GM19438 (cell line): ENCODE data around the gene PERCC1.

Experiments used
- ATAC-seq: cut with Tn5 transposase; IDR thresholded peaks from one replicate; pipeline ENCODE4 v1.9.1; 2021; ENCODE audit warnings: low read depth; ENCODE audit not compliant: unreplicated experiment

The PERCC1 gene

DNA sequence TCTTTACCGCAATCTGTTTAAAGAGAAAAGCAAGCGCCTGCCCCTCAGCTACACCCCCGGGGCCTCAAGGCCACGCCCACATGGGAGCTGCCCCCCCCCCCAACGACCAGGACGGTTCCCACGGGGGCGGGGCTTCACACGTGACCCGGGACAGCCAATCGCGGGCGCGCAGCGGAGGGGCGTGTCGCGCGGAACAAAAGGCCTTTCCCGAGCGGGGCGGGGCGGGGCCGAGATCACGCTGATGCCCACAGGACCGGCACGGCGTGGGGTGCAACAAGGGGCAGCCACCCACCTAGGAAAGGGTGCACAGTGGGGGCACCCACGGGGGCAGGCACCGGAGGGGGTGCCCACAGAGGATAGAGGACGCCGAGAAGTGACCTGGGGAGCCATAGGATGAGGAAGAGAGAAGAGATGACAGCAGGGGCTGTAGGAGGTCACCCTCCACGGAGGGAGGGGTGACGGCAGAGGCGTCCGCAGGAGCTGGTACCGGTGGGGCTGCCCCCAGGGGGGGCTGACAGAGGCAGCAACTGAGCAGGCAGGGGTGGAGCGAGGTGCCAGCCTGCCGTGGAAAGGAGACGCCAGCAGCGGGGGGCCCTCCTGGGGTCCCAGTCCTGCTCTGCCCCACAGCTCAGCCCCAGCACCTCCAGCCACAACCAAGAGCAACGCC, 22.6 kb upstream of the PERCC1 start:
- no peak for ATAC-seq

DNA sequence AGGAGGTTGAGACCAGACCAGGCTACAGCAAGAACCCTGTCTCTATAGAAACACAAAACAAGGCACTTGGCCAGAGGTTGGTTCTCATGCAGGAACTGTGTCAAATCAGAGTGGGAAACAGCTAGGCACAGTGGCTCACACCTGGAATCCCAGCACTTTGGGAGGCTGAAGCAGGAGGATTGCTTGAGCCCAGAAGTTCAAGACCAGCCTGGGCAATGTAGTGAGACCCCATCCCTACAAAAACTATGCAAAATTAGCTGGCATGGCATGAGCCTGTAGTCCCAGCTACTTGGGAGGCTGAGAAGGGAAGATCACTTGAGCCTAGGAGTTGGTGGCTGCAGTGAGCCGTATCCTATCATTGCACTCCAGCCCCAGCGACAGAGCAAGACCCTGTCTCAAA, 18.0 kb upstream of the PERCC1 start:
- ATAC-seq = no peak

DNA sequence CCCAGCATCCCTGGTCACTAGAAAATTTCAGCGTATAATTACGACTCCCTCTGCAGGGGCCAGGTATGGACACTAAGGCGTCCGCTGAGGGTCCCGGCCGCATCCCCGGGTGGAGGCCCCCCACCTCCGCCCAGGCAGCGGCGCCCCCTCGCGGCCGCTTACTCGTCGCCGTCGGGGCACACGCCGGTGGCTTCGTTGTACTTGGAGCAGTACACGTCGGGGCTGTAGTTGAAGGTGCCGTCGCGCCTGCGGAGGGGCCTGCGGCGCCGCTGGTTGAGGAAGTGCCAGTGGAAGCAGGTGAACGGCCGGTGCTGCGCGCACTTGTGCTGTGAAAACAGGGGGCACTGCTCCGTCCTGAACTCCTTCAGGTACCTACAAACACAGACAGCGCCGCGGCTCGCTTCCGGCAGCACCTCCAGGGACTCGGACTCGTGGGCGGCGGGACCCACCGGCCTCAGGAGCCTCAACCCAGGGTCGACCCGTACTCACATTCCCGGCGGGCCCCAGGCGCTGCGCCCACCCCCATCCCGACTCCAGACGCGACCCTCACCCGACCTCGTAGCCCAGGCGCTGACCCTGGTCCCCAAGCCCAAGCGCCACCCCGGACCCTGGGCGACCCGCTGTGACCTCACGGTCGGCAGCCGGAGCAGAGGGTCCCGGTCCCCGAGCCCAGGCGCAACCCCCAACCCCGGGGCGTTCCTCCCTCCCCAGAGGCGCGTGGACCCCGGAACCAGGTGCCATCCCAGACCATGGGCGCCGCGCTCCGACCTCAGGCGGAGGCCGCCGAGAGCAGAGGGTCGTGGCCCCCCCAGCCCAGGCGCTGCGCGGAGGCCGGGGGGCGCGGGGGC, 17.0 kb upstream of the PERCC1 start:
- ATAC-seq = no peak

DNA sequence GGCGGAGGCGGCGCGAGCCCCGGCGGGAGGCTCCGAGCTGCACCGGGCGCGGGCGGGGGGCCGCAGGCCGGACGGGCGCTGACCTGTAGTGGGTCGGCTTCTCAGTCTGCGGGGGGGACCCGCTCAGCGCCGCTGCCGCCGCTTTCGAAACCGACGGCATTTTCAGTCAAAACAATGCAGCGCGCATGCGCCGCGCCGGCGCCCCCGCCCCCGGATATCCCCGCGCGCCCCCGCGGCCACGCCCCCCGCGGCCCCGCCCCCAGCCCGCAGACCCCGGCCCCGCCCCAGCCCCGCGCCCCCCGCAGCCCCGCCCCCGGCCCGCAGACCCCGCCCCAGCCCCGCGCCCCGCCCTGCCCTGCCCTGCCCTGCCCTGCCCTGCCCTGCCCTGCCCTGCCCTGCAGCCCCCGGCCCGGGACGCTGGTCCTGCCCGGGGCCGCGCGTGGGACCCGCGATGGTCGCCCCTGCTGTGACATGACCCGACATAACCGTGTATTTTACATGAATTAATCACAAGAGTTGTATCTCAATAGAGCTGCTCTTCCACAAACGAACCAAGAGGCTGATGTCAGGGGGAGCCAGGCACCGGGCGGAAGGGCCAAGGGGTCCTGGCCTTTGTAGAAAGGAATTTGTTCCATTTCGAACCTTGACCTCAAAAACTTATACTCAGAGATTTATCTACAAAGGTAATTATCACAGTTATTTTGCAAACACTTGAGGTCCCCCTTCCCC, 16.2 kb upstream of the PERCC1 start, which contains the start of gene UNKL:
Gene UNKL (minus strand): TSS at position 173 of the 729 bp plus-strand sequence. CDS start 13 bp downstream, at position 160.
- no peak for ATAC-seq

DNA sequence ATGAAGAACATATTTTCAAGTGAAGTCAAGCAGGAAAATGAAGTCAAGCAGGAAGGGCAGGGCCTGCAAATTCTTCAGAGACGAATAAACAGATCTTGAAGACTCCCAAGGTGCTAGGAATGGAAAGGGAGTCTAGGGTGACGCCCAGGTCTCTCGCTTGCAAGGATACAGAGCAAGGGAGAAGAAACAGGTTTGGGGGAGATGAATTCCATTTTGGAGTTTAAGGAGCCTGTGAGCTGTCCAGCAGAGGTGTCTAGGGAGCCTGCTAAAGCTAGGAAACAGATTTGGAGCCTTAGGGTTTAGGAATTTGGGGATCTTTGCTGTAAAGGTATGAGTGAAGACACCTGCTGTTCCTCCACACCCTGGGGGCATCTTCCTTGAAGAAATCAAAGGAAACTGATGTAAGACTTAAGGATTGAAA, 14.3 kb upstream of the PERCC1 start:
- no peak for ATAC-seq

DNA sequence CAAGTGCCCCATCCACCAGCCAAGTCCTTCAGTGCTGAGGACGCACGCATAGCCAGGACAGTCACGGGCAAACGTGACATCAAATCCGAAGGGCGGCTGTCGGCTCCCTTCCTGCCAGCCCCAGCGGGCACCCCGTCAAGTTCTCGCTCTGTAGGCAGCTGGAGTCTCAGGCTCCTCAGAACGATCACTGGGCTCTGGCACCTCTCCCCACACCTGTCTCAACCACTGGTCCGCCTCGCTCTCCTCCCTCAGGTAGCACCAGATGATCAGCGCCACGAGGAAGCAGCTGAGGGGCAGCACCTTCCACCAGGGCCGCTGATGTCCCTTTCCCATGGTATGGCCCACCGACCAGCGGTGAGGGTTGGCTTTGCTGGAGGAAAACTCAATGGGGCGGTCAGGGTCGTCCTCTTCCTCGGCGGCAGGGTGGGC, 10.8 kb upstream of the PERCC1 start:
- ATAC-seq = no peak

DNA sequence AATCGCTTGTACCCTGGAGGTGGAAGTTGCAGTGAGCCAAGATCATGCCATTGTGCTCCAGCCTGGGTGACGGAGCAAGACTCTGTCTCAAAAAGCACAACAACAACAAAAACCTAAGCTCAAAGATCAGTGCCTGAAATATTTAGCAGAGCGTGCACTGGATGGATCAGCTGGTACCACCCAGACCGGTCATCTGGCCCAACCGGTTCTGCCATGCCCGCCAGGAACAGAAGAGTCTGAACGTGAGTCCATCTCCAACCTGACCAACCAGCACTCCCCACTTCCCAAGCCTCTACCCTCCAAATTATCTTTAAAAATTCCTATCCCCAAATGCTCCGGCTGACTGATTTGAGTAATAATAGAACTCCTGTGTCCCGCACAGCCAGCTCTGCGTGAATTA, 8.8 kb upstream of the PERCC1 start:
- no peak for ATAC-seq

DNA sequence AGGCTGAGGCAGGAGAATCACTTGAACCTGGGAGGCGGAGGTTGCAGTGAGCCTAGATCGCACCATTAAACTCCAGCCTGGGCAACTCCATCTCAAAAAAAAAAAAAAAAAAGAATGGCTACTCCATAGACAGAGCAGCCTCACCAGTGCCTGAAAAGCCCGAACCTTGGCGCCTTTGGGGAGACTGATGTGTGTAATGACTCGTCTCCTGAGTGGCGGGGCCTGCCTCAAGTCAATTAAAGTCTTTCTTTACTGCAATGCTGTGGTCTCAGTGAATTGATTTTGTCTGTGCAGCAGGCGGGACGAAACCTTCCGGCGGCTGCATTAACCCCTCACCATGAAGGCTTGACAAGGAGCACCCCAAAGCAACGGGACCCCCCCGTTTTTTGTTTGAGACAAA, 6.8 kb upstream of the PERCC1 start:
- no peak for ATAC-seq

DNA sequence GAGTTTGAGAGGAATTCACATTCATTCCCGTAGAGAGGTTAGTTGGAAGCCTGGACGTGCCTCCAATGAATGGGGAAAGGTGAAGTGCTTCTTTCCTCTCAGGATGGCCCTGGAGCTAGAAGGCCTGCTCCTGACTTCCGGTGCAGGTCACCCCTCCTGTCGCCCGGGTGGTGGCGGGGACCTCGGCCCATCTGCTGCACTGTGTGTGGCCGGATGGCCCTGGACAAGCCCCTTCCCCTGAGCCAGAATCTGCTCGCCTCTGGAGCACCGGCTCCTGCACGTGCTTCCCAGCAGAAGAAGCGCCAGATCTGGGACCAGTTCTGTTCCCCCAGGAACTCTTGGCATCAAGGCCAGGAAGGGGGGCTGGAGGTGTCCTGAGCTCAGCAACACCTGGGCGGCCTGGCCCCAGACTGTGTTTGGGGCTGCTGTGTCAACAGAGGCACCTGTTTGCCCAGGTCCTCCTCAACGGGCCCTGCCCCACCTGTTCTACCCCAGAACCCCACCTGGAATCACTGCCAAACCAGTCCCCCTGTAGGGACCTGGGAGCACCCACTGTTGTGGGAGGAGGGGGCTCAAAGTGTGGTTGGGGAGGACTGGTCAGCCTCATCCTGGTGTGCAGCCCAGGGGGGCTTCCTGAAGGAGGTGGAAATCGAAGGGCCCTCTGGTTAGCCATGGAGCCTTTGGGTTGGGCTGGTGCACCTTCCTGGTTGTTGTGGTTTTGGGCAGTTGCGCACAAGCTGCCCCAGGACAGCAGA, 5.1 kb upstream of the PERCC1 start:
- no peak for ATAC-seq

DNA sequence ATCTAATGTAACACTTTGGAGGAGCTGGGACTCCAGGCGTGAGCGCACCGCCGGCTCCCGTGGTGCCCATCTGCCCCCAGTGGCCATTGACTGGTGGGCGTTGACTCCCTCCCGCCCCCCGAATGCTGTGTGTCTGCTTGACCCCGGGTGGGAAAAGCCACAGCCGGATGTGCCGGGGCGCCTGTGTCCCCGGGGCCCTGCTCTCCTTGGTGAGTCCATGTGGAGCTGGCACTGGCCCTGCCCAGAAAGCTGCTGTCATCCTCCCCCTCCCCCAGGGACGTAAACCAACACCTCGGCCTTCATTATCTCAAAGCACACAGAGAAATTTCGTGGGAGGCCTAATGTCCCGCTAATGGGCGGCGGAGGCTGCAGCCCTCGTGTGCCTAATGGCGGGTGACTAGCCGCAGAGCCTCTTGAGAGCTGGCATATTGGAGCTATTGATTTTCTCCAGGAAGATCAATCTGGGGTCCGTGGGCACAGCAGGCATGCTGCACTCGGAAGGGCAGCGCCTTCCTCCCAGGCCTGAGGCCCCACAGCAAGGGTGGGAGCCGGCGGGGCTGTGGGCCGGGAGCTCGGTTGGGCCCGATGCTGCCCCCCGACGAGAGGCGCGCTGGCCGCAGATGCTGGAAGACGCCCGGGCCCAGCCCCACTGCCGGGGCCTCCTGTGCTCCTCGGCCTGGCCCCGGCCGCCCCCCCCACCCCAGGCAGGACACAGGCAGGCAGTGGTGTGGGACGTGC, 4.0 kb upstream of the PERCC1 start:
- no peak for ATAC-seq

DNA sequence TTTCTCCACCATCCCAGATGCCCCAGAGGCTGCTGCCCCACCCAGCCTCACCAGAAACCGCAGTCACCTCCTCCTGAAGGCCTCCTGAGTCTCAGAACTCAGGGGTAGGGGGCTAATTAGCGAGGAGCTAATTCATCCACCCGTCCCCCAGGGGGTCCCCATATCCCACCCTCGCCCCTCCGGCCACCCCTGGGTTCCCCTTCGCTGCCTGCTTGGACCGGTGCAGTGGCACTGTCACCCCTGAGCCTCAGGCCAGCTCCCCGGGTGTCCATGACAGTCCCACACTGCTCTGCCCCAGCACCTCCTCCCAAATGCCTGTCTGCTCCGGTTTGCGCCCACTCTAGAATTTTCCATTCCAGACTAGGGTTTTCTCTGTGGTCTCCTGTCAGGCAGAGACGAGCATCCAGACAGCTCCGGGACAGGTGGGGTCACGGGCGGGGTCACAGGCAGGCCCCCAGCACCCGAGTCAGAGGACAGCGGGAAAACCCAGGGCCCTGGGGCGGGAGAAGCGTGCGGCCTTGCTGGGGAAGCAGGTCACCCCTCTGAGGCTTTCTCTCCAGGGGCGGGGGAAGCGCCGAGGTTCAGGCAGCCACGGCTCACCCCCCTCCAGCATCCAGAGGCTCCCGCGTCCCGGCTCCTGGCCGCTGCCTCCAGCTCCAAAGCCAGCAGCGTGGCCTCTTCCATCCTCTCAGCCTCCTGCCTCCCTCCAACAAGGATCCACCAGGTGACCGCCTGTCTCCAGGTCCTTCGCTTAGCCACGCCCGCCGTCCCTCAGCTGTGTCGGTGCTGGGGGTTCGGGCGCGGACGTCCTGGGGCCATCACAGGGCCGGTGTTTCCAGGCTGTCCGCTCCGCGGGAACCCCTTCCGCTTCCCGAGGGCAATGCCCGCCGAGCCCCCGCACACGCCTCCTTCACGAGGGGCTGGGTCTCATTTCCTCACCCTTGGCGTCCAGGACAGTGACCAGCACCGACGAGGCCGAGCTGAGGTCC, 3.1 kb upstream of the PERCC1 start:
- no peak for ATAC-seq

DNA sequence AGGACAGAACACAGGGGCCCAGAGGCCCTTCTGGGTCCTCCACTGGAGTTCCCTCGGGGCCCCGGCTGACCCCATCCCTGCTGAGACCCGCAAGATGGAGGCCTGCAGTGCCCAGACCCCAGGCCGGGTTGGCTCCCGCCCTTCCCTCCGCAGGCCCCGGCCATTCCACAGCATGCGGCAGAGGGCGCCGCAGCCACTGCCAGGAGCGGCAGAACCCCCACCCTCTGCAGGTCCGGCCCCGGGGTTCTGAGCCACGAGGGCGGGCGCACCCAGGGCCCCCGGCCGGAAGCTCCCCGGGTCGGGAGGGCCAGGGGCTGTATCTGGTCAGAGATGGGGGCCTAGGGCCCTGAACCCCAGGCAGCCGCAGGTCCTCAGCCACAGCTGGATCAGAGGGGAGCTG, 2.4 kb upstream of the PERCC1 start:
- no peak for ATAC-seq

DNA sequence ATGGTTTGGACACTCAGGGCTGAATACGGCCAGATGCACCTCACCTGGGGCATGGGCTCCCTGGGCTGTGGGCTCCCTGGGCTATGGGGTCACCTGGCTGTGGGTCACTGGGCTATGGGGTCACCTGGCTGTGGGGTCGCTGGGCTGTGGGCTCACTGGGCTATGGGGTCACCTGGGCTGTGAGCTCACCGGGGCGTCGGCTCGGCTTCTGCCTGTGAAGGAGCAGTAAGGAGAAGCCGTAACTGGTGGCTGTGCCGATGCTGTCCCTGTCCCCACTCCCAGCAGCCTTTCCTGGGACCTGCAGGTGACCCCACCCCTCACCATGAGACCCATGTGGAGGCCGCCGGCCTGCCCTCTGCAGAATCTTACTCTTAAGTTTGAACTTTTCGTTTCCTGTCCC, 1.9 kb upstream of the PERCC1 start:
- ATAC-seq = no peak

DNA sequence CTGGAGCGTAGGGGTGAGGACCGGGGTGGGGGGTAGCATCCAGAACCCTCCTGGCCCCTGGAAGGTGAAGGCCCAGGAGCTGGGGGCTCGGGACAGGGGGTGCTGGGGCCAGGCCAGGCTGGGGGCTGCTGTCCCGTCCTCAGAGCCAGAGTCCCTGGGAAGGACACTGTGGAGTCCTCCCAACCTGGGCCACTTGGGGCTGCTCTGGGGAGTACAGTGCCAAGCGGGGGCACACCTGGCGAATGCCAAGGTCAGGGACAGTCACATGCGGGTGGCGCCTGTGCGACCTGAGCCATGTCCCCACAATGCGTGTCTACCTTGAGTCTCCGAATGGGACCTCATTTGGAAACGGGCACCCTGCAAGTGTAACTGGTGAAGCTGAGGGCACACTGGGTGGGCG, 1.2 kb upstream of the PERCC1 start:
- ATAC-seq = no peak

DNA sequence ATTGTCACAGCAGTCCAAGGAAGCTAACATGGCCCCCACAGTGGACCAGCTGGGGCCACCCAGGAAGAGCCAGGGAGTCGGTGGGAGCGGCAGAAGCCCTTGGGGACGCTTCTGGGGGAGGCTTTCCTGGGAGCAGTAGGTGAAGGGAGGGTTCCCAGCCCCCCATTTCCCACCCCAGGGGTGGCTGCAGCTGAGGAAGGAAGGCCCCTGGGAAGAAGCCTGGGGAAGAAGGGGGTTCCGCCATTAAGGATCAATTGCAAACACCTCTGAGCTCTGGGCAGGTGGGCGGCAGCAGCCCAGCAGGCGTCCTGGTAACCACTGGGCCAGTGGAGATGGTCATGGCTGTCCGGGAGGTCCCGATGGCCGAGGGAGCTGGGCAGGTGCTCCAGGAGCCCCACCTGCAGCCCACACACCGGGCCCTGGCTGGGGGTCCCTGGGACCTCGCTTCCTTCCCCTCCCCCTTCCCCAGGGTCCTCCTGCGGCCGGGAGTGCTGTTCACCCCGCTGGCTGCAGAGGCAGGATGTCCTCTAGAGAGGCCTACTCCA, 592 bp upstream of the PERCC1 start:
- no peak for ATAC-seq

DNA sequence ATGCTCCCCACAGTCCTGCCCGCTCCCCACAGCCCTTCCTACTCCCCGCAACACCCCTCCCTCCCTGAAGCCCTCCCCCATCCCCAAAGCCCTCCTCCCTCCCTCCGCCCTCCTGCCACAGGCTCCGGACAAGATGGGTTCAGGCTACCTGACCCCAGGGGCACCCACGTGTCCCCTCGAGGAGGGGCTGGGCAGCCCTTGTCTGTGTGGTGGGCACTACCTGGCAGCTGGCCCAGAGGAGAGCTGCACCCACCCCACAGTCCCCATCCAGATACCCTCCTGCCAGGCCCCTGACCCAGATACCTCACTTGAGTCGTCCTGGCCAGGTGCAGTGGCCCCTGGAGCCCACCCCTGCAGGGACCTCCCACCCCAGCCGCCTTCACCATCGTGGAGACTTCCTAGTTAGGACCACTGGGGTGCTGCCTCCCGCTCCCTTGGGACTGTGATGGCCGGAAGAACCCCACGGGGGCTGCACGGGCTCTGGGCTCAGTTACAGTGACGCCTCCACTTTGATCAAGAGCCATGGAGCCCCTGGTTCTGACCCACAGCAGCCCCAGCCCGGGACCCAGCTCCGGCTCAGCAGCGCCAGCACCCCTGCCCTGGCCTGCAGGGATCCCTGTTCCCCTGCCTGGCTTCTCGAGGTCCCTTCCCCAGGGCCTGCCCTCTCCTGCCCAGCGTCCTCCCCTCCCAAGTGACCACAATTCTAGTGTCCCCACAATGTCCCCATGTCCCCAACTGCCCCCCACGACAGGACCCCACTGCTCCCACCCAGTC, 806 bp downstream of the PERCC1 start:
- ATAC-seq = no peak

DNA sequence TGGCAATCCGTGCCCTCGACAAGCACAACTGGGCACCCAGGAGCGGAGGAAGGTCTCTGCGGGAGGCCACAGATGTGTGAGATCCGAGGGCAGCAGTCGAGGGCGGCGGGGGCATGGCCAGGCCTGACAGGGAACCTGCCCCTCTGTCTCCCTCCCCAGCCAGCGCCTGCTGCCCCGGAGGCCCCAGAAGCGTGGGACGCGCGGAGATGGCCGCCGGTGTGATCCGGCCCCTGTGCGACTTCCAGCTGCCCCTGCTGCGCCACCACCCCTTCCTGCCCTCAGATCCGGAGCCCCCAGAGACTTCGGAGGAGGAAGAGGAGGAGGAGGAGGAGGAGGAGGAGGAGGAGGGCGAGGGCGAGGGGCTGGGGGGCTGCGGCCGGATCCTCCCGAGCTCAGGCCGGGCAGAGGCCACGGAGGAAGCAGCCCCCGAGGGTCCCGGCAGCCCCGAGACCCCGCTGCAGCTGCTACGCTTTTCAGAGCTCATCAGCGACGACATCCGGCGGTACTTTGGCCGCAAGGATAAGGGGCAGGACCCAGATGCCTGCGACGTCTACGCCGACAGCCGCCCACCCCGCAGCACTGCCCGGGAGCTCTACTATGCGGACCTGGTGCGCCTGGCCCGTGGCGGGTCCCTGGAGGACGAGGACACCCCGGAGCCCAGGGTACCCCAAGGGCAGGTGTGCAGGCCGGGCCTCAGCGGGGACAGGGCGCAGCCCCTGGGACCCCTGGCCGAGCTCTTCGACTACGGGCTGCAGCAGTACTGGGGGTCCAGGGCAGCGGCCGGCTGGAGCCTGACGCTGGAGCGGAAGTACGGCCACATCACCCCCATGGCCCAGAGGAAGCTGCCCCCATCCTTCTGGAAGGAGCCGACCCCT, 1.7 kb downstream of the PERCC1 start:
- ATAC-seq = no peak
